Activated CD4-positive, alpha-beta T cell treated with anti-CD3 and anti-CD28 coated beads for 48 hours (primary cell): ENCODE results near the gene CD4.
A peak's percentile ranks its signal among the peaks of the same experiment; 100 is the strongest.

Source experiments
- DNase-seq: peaks from one replicate; pipeline ENCODE4 v3.0.0-alpha.2; 2020

Gene CD4

DNA sequence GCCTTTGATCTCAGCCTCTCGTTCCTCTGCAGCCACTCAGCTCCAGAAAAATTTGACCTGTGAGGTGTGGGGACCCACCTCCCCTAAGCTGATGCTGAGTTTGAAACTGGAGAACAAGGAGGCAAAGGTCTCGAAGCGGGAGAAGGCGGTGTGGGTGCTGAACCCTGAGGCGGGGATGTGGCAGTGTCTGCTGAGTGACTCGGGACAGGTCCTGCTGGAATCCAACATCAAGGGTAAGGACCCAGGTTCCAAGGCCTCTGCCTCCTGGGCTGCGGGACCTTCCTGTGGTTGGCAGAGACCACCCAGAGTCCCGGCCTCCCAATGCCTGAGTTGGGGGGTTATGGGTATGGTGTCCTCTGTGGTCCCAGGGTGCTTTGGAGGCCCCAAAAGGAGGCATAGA lies 27.8 kb downstream of the CD4 start:
- no peak for DNase-seq

- no peak for DNase-seq
These were observed 28.4 kb downstream of the CD4 start for GRCh38 chr12:6817662-6818157.

- DNase-seq = no peak
These were observed 28.9 kb downstream of the CD4 start for GRCh38 chr12:6818222-6818621.

- no peak for DNase-seq
These were observed 29.3 kb downstream of the CD4 start for GRCh38 chr12:6818645-6819044.

DNA sequence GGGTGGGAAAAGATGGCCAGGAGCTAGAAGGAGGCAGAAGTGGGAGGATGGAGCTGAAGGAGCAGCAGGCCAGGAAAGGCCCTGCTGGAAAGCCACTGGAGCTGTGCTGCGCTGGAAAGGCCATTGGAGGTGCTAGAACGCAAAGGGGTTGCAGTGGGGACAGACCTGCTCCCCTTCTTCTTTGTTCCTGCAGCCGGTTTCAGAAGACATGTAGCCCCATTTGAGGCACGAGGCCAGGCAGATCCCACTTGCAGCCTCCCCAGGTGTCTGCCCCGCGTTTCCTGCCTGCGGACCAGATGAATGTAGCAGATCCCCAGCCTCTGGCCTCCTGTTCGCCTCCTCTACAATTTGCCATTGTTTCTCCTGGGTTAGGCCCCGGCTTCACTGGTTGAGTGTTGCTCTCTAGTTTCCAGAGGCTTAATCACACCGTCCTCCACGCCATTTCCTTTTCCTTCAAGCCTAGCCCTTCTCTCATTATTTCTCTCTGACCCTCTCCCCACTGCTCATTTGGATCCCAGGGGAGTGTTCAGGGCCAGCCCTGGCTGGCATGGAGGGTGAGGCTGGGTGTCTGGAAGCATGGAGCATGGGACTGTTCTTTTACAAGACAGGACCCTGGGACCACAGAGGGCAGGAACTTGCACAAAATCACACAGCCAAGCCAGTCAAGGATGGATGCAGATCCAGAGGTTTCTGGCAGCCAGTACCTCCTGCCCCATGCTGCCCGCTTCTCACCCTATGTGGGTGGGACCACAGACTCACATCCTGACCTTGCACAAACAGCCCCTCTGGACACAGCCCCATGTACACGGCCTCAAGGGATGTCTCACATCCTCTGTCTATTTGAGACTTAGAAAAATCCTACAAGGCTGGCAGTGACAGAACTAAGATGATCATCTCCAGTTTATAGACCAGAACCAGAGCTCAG lies 30.0 kb downstream of the CD4 start:
- no peak for DNase-seq

DNA sequence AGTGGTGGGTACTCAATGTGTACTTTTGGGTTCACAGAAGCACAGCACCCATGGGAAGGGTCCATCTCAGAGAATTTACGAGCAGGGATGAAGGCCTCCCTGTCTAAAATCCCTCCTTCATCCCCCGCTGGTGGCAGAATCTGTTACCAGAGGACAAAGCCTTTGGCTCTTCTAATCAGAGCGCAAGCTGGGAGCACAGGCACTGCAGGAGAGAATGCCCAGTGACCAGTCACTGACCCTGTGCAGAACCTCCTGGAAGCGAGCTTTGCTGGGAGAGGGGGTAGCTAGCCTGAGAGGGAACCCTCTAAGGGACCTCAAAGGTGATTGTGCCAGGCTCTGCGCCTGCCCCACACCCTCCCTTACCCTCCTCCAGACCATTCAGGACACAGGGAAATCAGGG lies 30.8 kb downstream of the CD4 start:
- no peak for DNase-seq

DNA sequence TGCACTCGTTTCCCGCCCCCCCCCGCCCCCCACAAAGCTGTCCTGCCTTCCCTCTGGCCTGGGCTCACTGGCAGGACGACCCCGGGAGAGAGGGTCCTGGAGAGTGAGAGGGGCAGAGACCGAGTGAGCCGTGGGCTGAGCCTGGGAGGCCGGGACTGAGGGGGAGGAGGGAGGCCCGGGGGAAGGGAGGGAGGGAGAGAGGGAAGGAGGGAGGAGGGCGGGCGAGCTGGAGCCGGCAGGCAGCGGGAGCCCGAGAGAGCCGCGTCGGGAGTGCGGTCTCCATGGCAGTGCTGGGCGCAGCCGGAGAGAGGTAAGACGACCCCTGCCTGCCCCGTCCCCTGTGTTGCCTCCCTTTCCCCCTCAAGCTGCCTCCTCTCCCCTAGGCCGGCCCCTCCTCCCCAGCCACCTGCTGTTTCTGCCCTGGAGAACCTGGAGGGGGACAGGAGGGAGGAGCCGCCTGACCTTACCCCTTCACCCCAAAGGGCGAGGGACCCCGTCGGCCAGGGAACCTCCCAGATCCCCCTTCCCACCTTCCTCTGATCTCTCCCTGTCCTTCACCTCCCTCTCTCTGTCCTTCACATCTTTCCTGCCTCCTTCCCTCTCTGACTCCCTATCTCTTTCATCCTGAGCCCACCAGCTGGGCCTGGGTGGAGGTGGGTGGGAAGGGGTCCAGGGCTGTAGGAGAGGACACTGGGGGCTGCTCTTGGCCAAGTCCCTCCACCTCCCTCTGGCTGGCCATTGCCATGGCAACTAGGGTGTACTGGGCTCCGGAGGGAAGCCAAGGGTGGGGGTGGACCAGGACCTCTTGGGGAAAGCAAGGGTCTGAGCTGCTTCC lies 32.5 kb downstream of the CD4 start, which contains the start of gene GPR162:
Gene GPR162 (plus strand): TSS at position 231 of the 835 bp plus-strand sequence. CDS start 2,078 bp downstream, outside the sequence.
- no peak for DNase-seq

GRCh38 chr12:6822426-6823135 lies 33.3 kb downstream of the CD4 start:
- no peak for DNase-seq

- no peak for DNase-seq
These were observed 34.1 kb downstream of the CD4 start for GRCh38 chr12:6823182-6824084.

- no peak for DNase-seq
These were observed 34.9 kb downstream of the CD4 start for GRCh38 chr12:6824085-6824775.

- no peak for DNase-seq
These were observed 35.6 kb downstream of the CD4 start for GRCh38 chr12:6824901-6825381.

DNA sequence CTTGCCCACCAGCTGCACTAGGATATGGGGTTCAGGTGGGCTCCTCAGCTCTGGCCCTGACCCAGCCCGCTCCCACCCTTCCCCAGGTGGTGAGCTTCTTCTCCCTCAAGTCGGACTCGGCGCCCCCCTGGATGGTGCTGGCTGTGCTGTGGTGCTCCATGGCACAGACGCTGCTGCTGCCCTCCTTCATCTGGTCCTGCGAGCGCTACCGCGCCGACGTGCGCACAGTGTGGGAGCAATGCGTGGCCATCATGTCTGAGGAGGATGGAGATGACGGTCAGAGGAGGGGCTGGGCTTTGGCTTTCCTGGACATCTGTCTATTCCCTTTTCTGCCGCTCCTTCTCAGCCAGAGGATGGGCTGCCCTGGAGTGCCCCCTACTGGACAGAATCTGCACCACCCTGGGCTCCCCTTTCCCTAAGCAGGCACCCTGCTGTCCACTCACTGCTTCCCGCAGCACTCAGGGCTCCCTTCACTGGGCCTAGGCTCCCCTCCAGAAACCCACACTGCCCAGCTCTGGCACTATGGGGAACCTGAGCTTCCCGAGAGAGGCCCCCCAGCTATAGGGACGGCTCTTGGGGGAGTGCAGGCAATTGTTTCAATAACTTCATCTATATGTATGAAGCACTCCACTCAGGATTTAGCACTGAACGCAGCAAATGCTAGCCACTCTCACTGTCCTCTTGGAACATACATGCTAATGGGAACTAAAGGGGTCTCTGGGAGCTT lies 36.2 kb downstream of the CD4 start:
- peak; percentile 90 for DNase-seq

DNA sequence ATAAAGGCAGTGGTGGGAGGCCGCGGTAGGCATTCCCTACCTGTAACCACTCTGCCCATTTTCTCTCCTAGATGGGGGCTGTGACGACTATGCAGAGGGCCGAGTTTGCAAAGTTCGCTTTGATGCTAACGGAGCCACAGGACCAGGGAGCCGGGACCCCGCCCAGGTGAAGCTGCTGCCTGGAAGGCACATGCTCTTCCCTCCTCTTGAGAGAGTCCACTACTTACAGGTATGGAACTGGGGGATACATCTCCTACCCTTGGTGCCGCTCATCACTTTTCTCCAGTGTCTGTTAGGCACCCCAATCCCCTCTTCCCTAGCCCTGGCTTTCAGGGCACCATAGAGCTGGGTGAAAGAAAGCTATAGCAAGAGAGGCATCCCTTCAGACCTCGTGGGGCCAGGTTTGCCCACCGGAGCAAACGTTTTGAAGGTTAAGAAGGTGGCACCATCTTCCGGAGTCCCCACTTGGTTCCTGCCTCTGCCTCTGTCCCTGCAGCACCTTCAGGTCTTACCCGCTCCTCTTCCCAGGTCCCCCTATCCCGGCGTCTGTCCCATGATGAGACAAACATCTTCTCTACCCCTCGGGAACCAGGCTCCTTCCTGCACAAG lies 36.9 kb downstream of the CD4 start:
- no peak for DNase-seq

DNA sequence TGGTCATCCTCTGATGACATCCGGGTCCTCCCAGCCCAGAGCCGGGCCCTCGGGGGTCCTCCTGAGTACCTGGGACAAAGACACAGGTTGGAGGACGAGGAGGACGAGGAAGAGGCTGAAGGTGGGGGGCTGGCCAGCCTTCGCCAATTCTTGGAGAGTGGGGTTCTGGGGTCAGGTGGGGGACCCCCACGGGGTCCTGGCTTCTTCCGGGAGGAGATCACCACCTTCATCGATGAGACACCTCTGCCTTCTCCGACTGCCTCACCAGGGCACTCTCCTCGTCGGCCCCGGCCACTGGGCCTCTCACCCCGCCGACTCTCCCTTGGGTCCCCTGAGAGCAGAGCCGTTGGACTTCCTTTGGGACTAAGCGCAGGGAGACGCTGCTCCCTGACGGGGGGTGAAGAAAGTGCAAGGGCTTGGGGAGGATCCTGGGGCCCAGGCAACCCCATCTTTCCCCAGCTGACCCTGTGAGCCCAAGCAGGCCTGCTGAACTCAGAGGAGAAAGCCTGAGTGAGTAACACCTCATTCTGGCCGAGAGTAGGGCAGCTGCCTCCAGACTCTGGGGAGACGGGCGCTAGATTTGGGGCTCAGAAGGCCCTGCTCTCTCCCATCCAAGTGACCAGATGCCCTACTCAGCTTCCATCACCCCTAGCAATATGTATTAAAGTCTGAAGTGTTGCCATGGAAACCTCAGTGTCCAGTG lies 37.6 kb downstream of the CD4 start:
- DNase-seq = no peak

DNA sequence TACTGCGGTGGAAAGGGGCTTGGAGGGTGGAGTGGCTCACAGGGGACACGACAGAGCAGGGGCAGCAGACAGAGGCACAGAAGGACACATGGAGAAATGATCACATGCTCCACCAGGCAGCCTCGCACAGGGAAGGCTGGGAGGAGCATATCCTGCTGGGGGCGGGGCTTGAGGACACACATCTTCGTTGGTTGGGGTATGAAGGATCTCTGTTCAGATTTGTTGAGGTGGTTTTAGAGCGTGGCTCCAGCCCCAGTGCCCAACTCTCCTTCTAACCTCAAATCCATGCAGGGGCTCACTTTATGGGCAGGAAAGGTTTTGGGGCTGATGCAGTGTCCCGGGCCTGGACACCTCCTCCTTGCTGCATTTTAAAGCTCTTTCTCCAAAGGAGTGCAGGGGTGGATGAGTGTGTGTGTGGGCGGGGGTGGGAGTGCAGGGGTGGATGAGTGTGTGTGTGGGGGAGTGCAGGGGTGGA lies 38.1 kb downstream of the CD4 start:
- peak; percentile 77 for DNase-seq

DNA sequence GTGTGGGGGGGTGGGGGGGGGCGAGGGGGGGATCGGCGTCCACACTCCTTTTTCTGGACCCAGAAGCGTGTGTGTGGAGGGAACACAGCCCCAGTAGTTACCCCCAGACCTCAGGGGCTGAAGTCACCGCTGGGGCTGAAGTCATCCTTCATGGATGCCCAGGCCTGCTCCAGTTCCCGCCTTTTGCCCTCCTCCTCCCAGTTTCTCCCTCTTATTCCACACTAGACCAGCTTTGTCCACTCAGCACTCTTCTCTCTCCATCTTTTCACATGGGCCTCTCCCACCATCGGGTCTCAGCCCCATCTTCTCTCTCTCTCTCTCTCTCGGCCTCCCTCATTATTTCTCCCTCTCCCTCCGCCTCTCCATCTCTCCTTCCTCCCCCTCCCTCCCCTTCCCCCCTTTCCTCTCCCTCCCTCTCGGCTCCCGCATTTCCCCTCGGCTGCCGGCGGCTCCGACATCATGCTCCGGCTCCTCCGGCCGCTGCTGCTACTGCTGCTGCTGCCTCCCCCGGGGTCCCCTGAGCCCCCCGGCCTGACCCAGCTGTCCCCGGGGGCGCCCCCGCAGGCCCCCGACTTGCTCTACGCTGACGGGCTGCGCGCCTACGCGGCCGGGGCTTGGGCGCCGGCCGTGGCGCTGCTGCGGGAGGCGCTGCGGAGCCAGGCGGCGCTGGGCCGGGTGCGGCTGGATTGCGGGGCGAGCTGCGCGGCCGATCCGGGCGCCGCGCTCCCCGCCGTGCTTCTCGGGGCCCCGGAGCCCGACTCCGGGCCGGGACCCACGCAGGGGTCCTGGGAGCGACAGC lies 38.9 kb downstream of the CD4 start, which contains the start of gene P3H3:
Gene P3H3 (plus strand): TSS at position 426 of the 799 bp plus-strand sequence. CDS start 34 bp downstream, at position 460.
- no peak for DNase-seq

DNA sequence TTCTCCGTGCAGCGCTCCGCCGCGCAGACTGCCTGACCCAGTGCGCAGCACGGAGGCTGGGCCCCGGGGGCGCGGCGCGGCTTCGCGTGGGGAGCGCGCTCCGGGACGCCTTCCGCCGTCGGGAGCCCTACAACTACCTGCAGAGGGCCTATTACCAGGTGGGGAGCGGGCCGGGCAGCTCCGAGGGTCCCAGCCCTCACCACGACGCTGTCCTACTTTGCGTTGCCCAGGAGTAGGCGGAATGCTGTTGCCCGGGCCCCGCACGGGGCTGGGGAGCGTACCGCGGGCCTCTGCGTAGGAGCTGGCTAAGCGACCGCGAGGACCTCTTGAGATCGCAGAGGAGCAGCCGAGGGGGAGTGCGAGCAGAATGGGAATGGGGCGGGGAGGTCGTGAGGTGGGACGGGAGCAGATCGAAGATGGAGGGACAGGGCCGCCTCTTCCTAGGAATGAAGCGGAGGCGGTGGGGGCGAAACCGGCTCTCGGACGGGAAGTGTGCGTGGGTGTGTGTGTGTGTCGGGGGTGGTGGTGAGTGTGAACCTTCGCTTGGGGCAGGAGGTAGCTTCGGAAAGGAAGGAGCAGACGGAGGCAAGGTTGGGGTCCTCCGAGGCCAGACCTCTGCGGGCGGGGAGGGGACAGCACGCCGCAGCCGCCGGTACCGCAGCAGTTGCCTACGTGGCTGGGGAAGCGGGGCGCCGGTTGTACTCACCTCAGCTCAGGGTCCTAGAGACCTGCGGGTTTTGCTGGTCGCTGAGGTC lies 39.6 kb downstream of the CD4 start:
- DNase-seq = peak; percentile 50
